NCI-H1436 (cell line): Measurements from ENCODE around the gene RAB8B.
"Not testable (repeated sequence)": the region's sequence is repeated elsewhere in the genome, so short reads cannot be mapped to it uniquely, and the experiment has no call there.

Experiments
- DNase-seq: peaks from one replicate; lab custom pipeline; 2025; lab: John Stamatoyannopoulos, UW

The RAB8B gene

DNA sequence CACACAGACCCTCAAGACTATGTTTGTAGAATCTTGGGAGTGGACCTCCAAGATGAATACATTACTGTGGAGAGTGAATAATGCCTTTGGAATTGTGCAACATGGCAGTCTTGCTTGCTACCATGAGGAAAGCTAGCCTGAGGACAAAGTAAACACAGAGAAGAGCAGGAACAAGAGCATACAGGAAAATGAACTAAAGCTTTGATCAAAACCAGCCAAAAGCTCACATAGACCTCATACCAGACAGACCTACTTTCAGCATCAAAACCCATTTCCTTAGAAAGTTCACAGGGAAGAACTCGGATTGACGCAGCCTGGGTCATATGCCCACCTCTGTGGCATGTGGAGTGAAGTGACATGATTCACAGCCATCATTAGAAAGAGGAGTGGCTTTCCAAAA is 3.3 kb upstream of the RAB8B start:
- DNase-seq = no peak

GRCh38 chr15:63187589-63188226 is 1.7 kb upstream of the RAB8B start:
- DNase-seq = no peak

DNA sequence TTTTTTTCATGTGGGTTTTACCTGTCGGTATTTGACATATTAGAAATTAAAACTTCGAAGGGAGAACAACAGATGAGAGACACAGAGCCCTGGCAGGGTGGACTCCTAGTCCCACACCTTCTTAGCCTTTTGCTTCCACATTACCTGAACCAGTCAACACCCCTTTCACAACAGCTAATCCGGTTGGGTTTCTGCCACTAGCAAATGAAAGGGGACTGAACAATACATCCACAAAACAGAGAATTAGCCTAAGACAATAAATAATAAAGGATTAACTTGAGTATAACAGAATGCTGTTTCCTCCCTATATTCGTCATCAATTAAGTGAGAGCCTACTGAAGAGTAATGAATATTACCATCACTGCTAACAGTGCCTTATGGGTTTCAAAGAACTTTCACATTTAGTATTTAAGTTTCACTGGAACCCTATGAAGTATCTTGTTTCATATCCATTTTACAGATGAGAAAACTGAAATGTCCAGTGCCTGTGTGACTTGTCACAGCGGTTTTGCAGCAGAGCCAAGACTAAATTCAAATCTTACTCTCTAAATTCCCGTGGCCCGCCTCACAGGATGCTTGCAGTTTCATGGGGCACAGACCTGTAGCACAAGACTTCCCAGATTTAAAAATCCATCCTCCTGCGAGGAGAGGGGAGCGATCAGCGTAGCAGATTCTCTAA is 1.0 kb upstream of the RAB8B start:
- DNase-seq = no peak

DNA sequence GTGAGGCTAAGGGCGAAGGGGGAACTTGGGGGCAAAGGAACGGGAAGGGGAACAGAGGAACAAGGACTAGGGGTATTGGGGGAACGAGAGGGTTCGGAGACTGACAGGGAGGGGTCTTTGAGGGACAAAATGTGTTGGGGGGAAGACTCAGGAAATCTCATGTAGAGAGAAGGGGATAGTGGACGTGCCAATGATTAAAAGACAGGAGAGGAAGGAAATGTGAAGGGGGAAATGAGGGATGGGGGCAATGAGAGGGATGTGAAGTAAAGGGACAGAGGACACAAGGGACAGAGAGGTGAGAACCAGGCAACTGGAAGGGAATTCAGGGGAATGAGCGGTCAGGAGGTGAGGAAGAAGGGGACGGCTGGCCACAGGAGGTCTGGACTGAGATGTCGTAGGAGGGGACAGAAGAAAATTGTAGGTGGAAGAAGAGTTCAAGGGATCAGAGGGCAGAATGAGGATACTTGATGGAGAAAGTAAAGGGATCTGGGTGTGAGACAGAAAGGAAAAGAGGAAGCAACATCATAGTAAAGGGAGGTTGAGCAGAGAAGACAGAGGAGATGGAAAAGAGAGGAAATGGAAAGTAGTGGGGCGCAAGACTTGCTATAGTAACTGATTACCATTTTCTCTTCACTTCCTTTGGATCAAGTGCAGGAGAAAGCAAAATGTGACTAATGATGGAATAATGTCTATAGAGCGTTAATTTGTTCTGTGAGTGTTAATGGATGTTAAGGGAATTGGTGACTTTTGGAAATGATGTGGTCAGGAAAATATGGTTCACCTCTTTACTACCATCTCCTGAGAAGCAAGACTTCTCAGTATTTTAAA is 749 bp downstream of the RAB8B start:
- no peak for DNase-seq

DNA sequence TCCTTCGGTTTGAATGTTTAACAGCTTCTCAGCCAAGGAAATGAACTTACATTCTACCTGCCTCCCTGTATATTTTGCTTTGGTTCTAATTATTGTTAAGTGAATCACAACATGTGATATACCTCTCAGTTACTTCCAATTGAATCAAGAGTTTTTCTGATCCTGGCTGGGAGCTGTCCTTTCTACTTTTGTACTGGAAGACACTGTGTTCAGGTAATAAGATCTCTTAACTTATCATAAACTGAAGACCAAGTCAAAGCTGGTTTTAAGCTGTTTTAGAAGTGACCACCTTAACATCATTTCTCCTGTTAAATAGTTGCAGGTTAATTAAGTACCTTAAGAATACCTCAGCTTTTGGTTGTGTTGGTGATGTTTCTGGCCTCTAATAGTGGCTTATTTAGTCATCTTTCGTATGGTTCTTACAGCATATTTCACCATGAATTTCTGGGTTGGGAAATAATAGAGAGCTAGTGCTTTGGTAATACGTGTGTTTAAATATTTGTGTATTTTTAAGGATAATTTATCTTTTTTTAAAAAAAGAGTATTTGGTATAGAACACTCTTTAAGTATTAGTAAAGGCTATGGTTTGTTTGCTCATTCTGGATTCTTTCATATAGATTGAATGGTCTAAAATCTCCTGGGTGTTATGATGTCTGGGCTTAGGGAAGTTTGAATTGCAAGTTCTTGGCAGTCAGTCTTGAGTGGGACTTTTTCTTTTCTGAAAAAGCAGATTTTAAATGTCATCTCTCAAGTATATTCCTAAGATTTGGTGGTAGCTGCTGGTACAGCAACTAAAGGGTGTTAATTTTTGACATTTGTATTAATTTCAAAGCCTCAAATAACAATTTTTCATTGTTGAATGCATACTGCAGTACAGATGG is 1.6 kb downstream of the RAB8B start:
- no peak for DNase-seq

GRCh38 chr15:63191895-63192618 is 2.7 kb downstream of the RAB8B start:
- DNase-seq = no peak

- DNase-seq = no peak
These were observed 3.3 kb downstream of the RAB8B start for GRCh38 chr15:63192619-63193206.

DNA sequence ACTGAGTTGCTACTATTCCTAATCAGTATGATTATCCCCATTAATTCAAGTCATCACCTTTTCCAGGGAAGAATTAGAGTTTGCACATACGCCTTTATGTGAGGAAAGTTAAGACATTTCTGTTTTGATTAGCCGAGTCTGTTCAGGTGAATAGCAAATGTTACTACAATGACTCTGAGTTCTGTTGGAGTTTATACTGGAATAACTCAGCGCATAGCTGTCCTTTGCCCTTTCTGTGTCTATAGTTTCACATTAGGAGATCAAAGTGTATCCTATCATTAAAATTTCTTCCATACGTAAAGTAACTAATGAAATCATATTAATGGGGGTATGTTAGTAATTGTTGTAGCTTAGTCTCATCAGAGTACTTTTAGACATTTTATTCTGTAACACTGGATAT is 4.9 kb downstream of the RAB8B start:
- no peak for DNase-seq

GRCh38 chr15:63194880-63195568 is 5.6 kb downstream of the RAB8B start:
- DNase-seq = no peak

GRCh38 chr15:63195569-63196015 is 6.2 kb downstream of the RAB8B start:
- no peak for DNase-seq

- DNase-seq = no peak
These were observed 7.4 kb downstream of the RAB8B start for GRCh38 chr15:63196842-63197241.

GRCh38 chr15:63197626-63198025 is 8.2 kb downstream of the RAB8B start:
- DNase-seq = no peak

DNA sequence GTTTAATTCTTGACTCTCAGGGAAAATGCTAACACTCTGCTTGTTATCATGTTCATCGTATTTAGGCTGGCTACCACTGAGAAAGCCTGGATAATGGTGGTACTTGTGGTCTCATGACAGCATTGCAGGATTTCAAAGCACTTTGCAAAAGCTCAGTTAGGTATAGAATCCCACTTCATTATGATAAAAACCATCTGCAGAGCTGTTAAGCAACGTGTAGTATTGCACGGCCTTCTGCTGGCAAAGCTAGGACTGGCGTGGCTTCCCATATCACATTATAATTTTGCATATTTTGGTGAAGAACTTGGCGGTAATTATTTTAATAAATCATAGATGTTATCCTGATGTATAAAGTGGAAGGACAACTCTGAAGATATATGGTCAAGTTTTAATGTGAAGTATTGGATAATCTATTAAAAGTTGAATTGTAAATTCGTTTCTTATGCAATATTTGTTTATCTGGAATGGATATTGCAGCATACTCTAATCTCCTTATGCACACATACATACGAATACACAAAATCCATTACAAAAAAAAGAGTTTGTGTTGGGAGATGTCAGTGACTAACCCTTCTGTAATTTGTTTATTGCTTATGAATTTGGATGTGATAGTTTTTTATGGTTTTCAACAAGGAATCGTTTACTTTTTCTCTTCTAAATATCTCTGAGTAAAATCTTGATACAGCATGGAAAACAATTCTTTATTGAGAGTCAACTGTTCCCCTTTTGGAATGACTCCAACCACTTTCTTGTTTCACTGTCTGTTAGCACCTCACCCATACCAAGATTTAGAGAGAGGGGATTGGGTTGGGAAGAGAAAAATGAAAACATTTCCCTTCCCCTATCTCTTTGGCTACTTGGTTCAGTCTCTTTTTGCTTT is 9.2 kb downstream of the RAB8B start:
- DNase-seq = no peak

DNA sequence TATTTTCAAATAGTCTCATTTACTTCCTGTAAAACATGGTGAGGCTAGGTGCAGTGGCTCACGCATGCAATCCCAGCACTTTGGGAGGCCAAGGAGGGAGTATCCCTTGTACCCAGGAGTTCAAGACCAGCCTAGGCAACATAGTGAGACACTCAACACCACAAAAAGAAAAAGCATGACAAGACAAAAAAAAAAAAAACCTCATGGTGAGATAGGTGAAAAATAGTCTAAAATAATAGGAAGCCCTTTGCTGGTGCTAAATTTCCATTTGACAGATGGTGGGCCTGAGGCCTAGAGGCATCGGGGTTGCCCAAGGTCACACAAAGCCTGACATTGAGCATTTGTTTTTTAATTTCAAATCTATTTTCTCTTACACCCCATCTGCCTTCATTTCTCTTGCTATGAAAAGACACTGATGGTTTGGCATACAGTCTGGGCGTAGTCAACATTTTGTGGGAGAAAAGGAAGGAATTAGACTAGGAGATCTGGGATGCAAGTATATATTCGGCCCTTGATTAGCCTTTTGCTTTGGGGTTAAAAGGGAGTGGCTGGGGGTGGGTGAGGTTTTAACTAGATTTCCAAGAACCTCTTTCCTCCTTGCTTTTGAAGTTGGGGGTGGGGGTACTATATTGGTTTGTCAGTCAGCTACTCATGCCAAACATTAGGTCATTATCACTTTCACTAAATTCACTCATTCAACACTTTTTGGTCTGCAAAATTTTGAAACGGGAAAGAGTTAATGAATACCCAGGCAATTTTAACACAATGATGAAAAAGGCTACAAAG is 11.3 kb downstream of the RAB8B start:
- no peak for DNase-seq

- DNase-seq = no peak
These were observed 13.5 kb downstream of the RAB8B start for GRCh38 chr15:63202861-63203260.

DNA sequence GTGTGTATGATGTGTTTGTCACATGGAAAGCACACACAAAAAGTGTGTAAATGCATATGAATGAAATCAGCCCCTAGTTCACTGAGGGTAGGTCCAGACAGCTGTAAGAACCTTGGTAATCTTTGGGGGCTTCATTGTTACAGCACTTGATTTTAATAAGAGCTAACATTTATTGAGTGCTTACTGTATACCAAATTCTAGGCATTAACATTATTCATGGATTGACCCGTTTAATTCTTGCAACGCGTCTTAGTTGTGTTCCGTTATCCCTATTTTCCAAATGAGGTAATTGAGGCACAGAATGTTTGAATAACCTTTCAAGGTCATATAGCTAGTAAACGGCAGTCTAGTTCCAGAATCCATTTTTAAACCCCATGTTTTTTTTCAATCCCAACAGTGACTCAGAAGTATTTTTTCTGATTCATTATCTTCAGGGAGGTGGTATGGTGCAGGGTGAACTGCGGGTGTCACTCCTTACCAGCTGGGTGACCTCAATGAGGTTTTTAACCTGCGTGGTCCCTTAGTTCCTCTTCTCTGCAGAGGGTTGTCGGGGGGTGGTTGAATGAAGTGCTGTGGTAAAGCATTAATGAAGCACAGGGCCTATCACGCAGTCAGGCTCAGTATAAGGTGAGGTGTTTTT is 14.2 kb downstream of the RAB8B start:
- no peak for DNase-seq

DNA sequence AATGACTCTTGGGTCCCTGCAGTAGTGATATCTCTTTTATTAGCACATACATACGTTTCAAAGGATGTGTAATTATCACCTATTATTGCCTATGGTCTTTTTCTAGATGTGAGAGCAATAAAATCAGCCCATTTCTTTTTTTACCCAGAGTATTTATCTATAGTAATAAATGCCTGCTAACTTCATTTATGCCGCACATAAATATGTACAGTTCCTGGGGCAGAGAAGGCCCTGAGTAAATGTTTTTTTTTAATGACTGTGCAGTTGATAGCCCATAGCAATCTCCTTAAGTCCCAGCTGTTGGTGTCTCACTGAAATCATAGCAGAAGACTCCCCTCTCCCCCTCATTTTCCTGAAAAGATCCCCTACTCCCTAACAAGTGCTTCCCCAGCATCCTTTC is 16.7 kb downstream of the RAB8B start:
- no peak for DNase-seq

DNA sequence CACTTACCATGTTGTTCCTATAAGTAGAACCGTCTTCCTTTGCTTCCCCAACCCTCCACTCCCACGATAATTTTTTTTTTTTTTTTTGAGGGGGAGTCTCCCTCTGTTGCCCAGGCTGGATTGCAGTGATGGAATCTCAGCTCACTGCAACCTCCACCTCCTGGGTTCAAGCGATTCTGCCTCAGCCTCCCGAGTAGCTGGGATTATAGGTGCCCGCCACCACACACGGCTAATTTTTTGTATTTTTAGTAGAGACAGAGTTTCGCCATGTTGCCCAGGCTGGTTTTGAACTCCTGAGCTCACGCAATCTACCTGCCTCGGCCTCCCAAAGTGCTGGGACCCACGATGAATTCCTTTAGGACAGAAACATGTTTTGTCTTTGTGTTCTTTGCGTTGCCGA is 19.4 kb downstream of the RAB8B start:
- not testable (repeated sequence) for DNase-seq
